ENCODE measurements around the gene TMEM214. TPM values are rescaled to one million over a fixed set of nuclear protein-coding genes. Genes with fewer than 3 reads are reported as not detected.

The TMEM214 gene
- total RNA-seq, 1 donor from 2014 or later = 55.3 TPM

- TF ChIP-seq CTCF (IDR thresholded peaks at IDR 0.05; ENCODE audit: unreplicated experiment) = peak; percentile 64
- no peaks in the 10 kb centered on the region for H3K36me3 Mint-ChIP-seq (ENCODE audit: low read depth, unreplicated experiment)
- H3K27me3 Mint-ChIP-seq (ENCODE audit: unreplicated experiment) = peaks cover 9% of the 10 kb centered on the region
- H3K27ac Mint-ChIP-seq (ENCODE audit: unreplicated experiment) = no peak within 1 kb of the TSS
- peak within 1 kb of the TSS; percentile 65 for H3K4me3 Mint-ChIP-seq (ENCODE audit: unreplicated experiment)
- peaks cover 5% of the 10 kb centered on the region for H3K4me1 Mint-ChIP-seq (ENCODE audit: unreplicated experiment)
- no peaks in the 10 kb centered on the region for H3K9me3 Mint-ChIP-seq (ENCODE audit: unreplicated experiment)
- peak; percentile 44 for DNase-seq (ENCODE audit: low spot score)
Observed at GRCh38 chr2:27086724-27087593, 54.2 kb downstream of the TMEM214 start, which contains the start of gene KHK. Gene KHK (plus strand): TSS chr2:27086772. CDS start chr2:27087260, 488 bp downstream.

- Mint-ChIP-seq H3K4me3 (ENCODE audit: unreplicated experiment) (peak overlapping the region; percentile 7), H3K36me3 (ENCODE audit: low read depth, unreplicated experiment) (no peaks in the 10 kb centered on the region), H3K4me1 (ENCODE audit: unreplicated experiment) (peaks cover 13% of the 10 kb centered on the region), H3K27ac (ENCODE audit: unreplicated experiment) (no peak overlapping the region), H3K27me3 (ENCODE audit: unreplicated experiment) (peaks cover 9% of the 10 kb centered on the region), H3K9me3 (ENCODE audit: unreplicated experiment) (no peaks in the 10 kb centered on the region)
- TF ChIP-seq CTCF (IDR thresholded peaks at IDR 0.05; ENCODE audit: unreplicated experiment) = no peak
- no peak for DNase-seq (ENCODE audit: low spot score)
Observed at GRCh38 chr2:27087823-27088410, 55.2 kb downstream of the TMEM214 start.

GRCh38 chr2:27088634-27089033 is 55.9 kb downstream of the TMEM214 start:
- H3K4me3 Mint-ChIP-seq (ENCODE audit: unreplicated experiment) = no peak overlapping the region

GRCh38 chr2:27089111-27089954 is 56.6 kb downstream of the TMEM214 start:
- Mint-ChIP-seq H3K27me3 (ENCODE audit: unreplicated experiment) (peaks cover 8% of the 10 kb centered on the region), H3K4me3 (ENCODE audit: unreplicated experiment) (no peak overlapping the region), H3K9me3 (ENCODE audit: unreplicated experiment) (no peaks in the 10 kb centered on the region), H3K27ac (ENCODE audit: unreplicated experiment) (no peak overlapping the region), H3K4me1 (ENCODE audit: unreplicated experiment) (peaks cover 13% of the 10 kb centered on the region), H3K36me3 (ENCODE audit: low read depth, unreplicated experiment) (no peaks in the 10 kb centered on the region)
- TF ChIP-seq CTCF (IDR thresholded peaks at IDR 0.05; ENCODE audit: unreplicated experiment) = no peak
- DNase-seq (ENCODE audit: low spot score) = no peak

More at GRCh38 chr2:27088634-27089033, 55.9 kb downstream of the TMEM214 start:
- Mint-ChIP-seq H3K4me1 (ENCODE audit: unreplicated experiment) (peaks cover 13% of the 10 kb centered on the region), H3K9me3 (ENCODE audit: unreplicated experiment) (no peaks in the 10 kb centered on the region), H3K36me3 (ENCODE audit: low read depth, unreplicated experiment) (no peaks in the 10 kb centered on the region), H3K27ac (ENCODE audit: unreplicated experiment) (no peak overlapping the region), H3K27me3 (ENCODE audit: unreplicated experiment) (peaks cover 8% of the 10 kb centered on the region)
- no peak for DNase-seq (ENCODE audit: low spot score)
- TF ChIP-seq CTCF (IDR thresholded peaks at IDR 0.05; ENCODE audit: unreplicated experiment) = no peak

Other genes with a start within 250 kb of the TMEM214 start
- gene CENPA, start 246.9 kb upstream of the TMEM214 start, total RNA-seq (ENCODE audit: unreplicated experiment) = 3.9 TPM
- gene DPYSL5, start 184.8 kb upstream of the TMEM214 start, total RNA-seq (ENCODE audit: unreplicated experiment) = 0.23 TPM
- 4.1 TPM for gene MAPRE3, start 62.3 kb upstream of the TMEM214 start, total RNA-seq (ENCODE audit: unreplicated experiment)
- gene AGBL5, start 18.7 kb downstream of the TMEM214 start, total RNA-seq (ENCODE audit: unreplicated experiment) = 32.5 TPM
- gene OST4, start 38.7 kb downstream of the TMEM214 start, total RNA-seq (ENCODE audit: unreplicated experiment) = 379 TPM
- 2.1 TPM for gene EMILIN1, start 45.6 kb downstream of the TMEM214 start, total RNA-seq (ENCODE audit: unreplicated experiment)
- gene KHK, start 53.8 kb downstream of the TMEM214 start, total RNA-seq (ENCODE audit: unreplicated experiment) = 1.4 TPM
- not detected for gene CGREF1, start 86.2 kb downstream of the TMEM214 start, total RNA-seq (ENCODE audit: unreplicated experiment)
- gene ABHD1, start 90.8 kb downstream of the TMEM214 start, total RNA-seq (ENCODE audit: unreplicated experiment) = 0.31 TPM
- 42.9 TPM for gene PREB, start 101.7 kb downstream of the TMEM214 start, total RNA-seq (ENCODE audit: unreplicated experiment)
- gene PRR30, start 106.4 kb downstream of the TMEM214 start, total RNA-seq (ENCODE audit: unreplicated experiment) = not detected
- gene TCF23, start 116.0 kb downstream of the TMEM214 start, total RNA-seq (ENCODE audit: unreplicated experiment) = not detected
- gene ATRAID, start 179.1 kb downstream of the TMEM214 start, total RNA-seq (ENCODE audit: unreplicated experiment) = 89.9 TPM
- 63.0 TPM for gene SLC5A6, start 179.3 kb downstream of the TMEM214 start, total RNA-seq (ENCODE audit: unreplicated experiment)
- gene CAD, start 184.4 kb downstream of the TMEM214 start, total RNA-seq (ENCODE audit: unreplicated experiment) = 49.4 TPM
- gene SLC30A3, start 230.1 kb downstream of the TMEM214 start, total RNA-seq (ENCODE audit: unreplicated experiment) = not detected
- gene DNAJC5G, start 242.5 kb downstream of the TMEM214 start, total RNA-seq (ENCODE audit: unreplicated experiment) = not detected
- not detected for gene TRIM54, start 249.5 kb downstream of the TMEM214 start, total RNA-seq (ENCODE audit: unreplicated experiment)